Measurements from ENCODE around the gene RXRG.

RXRG gene

DNA sequence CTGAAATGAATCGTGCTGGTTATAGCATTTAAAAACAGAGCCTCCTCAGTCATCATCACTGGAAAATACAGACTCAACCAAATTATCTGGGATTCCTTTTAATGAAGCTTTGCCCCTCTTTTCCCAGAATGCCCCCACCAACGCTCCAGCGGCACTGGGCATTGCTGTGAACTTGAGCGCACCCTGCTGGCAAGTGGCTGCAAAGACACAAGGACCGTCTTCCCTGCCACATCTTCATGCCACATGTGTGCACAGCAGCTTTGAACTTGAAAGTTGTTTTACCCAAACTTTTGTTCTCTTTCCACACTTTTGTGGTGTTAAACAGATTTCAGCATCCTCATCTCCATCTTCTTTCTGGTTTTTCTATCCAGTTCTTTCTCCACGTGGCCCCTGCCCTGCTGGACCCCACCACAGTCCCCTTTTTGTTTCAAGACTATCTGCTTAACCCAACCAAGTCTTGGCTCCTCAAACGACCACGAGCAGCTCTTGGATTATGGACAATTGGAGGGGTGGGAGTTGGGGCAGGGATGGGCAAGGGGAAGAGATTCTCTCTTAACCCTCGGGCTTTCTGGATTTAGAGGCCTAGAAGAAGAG is 75.6 kb downstream of the RXRG start:
- DNase-seq (ENCODE audit: low read depth), result no peak

- no peak for DNase-seq (ENCODE audit: low read depth)
Observed at GRCh38 chr1:165367375-165367993, 77.4 kb downstream of the RXRG start.

GRCh38 chr1:165365341-165365740 is 79.6 kb downstream of the RXRG start:
- DNase-seq (ENCODE audit: low read depth), result no peak

- DNase-seq (ENCODE audit: low read depth), result no peak
Observed at GRCh38 chr1:165364568-165365133, 80.3 kb downstream of the RXRG start.

GRCh38 chr1:165356876-165357275 is 88.0 kb downstream of the RXRG start:
- DNase-seq (ENCODE audit: low read depth), result no peak

GRCh38 chr1:165355977-165356811 is 88.7 kb downstream of the RXRG start, which contains the start of gene LMX1A:
TSS of gene LMX1A (minus strand) at chr1:165356715. CDS start at chr1:165355559, 1,156 bp downstream.
- no peak for DNase-seq (ENCODE audit: low read depth)

DNA sequence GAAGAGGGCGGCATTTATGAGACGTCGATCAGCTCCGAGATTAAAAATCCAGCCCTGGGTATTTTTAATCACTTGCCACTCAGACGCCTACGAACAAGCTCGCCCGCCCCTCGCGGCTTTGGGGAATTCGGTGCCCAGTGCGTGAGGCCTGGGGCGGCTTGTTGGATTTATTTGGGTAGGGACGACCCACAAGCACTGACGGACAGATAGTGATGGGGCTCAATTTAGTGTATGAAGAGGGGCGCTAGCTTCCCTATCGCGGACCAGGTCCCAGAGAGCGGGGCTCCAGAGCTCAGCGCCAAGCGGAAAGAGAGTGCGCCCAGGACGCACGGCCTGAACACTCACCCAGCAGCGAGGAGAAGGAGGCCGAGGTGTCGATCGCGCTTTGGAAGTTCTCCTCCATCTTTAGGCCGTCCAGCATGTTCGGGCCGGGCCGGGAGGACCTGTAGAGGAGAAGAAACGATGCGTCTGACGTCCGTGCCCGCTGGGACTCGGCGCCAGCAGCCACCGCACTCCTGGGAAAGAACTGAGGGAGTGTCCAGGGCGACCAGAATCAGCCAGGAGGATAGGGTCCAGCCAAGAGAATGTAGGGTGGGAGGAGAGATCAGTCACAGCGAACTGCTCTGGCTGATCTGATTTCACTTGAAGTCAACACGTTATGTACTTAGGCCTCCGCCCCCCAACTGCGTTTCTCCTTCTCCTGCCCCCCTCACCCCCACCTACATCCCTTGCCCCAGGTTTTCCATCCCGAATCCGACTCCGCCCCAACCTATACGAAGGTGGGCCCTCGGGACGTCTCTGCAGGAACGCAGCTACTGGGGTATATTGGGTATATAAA is 89.6 kb downstream of the RXRG start:
- DNase-seq (ENCODE audit: low read depth), result no peak

GRCh38 chr1:165354739-165355138 is 90.2 kb downstream of the RXRG start:
- DNase-seq (ENCODE audit: low read depth), result no peak

DNA sequence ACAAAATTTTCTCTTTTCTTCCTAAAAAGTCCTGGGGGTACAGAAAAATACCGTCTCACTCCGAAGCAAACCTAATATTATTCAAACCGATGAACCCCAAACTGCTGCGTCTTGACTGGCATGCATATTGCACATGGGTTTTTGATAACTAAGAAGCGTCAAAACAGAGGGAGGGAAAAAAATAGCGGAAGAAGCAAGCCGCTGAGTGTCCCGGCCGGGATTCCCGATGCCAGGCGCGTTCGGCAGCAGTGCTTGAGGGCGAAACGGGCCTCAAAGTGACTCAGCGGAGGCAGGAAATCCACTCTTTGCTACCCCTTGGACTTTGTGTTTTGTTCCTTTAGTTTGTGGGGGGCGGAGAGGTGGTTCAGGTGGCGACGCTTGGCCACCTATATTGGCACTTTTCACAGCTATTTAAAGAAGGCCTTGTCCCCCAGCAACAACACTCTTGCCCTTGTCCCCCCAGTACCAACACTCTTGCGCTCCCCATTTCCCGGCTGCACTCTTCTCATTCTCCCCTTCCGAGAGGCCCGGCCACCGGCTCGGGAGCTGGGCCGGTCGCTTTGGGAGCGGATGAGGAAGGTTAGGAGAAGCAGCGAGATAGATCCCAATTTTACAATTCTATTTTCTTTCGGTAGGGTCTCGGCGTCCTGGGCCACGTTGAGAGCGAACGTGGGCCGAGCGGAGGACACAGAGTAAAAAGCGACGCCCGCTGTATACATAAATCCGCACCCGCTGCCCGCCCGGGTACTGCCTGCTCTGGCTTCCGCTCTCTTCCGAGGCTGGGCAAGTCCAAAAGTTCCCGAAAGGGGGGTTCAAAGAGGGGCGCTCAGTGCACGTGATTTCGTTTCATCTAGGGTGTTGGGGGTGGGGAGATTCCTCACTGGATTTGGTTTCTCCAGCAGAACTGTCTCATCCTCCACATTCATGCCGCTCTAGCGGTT is 90.9 kb downstream of the RXRG start:
- DNase-seq (ENCODE audit: low read depth), result no peak

DNA sequence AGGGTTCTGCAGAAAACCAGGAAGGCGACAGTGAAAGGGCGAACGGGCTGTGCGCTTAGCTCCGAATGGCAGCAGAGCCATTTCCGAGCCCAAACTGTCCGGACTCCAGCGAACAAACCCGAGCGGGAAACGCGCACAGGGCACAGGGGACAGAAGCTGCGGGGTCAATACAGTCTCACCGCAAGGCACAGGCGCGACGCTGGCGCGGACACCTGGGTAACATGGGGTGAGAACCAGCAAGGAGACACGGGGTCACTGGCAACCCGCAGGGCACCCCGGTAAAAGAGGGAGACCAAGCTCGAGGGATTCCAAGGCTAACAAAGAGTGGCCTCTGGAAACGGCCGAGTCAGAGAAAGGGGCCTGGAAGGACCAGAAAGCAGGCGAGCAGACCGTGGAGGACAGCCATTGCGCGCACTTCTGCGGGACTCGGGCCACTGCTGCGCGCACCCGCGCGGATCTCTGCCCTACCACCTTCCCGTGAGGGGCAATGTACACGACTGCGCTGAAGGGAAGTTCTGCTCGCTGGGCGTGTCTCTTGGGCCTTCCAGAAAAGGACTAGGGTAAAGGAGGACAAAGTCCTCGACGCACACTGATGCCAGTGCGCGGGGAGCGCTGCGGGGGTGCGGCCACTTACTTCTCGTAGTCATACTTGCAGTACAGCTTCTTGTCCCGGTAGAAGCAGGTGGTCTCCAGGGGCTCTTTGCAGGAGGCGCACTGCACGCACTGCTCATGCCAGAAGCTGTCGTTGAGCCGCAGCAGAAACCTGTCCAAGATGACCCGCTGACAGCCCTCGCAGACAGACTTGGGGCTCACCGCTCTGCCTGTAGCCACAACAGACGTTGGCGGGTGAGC is 92.3 kb downstream of the RXRG start:
- DNase-seq (ENCODE audit: low read depth), result no peak

DNA sequence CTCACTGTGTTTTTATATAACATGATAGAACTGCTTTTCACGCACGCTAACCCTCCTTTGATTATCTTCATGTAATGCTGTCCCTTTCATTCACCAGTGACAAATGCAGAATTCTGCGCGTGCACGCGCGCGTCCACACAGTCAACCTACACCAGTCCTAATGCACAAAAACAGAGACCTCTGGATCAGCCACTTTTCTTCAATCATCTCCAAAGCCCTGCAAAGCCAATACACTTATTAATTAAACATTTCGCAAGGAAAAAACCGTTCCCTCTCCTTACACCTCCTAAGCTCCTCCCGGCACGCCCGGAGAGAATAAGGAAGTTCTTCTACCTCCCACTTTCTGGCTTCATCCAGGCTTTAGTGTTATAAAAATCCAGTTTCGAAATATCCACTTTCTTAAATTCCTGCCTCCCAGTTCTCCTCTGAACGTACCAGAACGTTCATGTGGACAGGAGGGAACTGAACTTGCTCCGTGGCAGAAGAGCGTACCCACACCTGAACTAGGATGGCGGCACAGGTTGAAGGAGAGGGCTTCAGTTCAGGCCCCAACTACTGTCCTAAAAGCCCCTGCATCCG is 93.0 kb downstream of the RXRG start:
- DNase-seq (ENCODE audit: low read depth), result no peak
